Spleen (tissue), 11 donors: ENCODE measurements around the gene MUCL3. TPM values are rescaled to one million over a fixed set of nuclear protein-coding genes. Genes with fewer than 3 reads are reported as not detected.

Experiments
- DNase-seq: peaks from one replicate; pipeline ENCODE4 v3.0.0-alpha.2; 2020
- H3K27ac ChIP-seq, 8 donors: fragments of 200-600 bp; sonication (generic) in 7 of 8; 1 replicate in 4 of 8; 2 replicates in 4 of 8; pipeline versions ENCODE4 v1.5.0 to v1.8.0; 2016 to 2021; ENCODE audit warnings: inconsistent platforms in 4 of 8, mild to moderate bottlenecking in 4 of 8, moderate library complexity in 1 of 8
- H3K27me3 ChIP-seq, 7 donors: fragments of 200-600 bp; sonication (generic) in 6 of 7; replicated peaks in 1 of 7; 1 replicate in 4 of 7; 2 replicates in 3 of 7; pipeline versions ENCODE4 v1.5.0 to v1.8.0; 2016 to 2021; ENCODE audit warnings: inconsistent platforms in 3 of 7, mild to moderate bottlenecking in 1 of 7
- H3K36me3 ChIP-seq, 6 donors: fragments of 200-600 bp; sonication (generic) in 5 of 6; 1 replicate in 4 of 6; 2 replicates in 2 of 6; pipeline versions ENCODE4 v1.5.0 to v1.8.0; 2016 to 2021; ENCODE audit warnings: inconsistent platforms in 2 of 6
- H3K4me1 ChIP-seq, 6 donors: fragments of 200-600 bp; sonication (generic) in 5 of 6; 1 replicate in 3 of 6; 2 replicates in 3 of 6; pipeline versions ENCODE4 v1.5.0 to v1.8.0; 2016 to 2021; ENCODE audit warnings: inconsistent platforms in 3 of 6
- H3K4me3 ChIP-seq, 8 donors: fragments of 200-600 bp; sonication (generic) in 7 of 8; 1 replicate in 4 of 8; 2 replicates in 4 of 8; pipeline versions ENCODE4 v1.5.0 to v1.8.0; 2016 to 2021; ENCODE audit warnings: inconsistent platforms in 4 of 8, mild to moderate bottlenecking in 4 of 8, moderate library complexity in 2 of 8
- H3K9me3 ChIP-seq, 8 donors: fragments of 200-600 bp; sonication (generic) in 7 of 8; 1 replicate in 4 of 8; 2 replicates in 4 of 8; pipeline versions ENCODE4 v1.5.0 to v1.8.0; 2016 to 2021; ENCODE audit warnings: inconsistent platforms in 4 of 8
- CTCF ChIP-seq, 11 experiments: fragments of 200-600 bp in 7 of 11; fragments of 450-650 bp in 4 of 11; sonication (generic) in 4 of 11; IDR thresholded peaks in 8 of 11; conservative IDR thresholded peaks in 3 of 11; 1 replicate in 7 of 11; 2 replicates in 4 of 11; pipeline versions ENCODE4 v1.4.0 to v1.8.0; 2016 to 2021; ENCODE audit warnings: antibody characterized with exemption in 11 of 11, inconsistent platforms in 4 of 11, mild to moderate bottlenecking in 1 of 11
- POLR2A ChIP-seq, 3 donors: fragments of 450-650 bp; IDR thresholded peaks; one replicate each; pipeline ENCODE4 v1.5.1; 2017; ENCODE audit warnings: antibody characterized with exemption in 3 of 3, mild to moderate bottlenecking in 1 of 3
- POLR2AphosphoS5 ChIP-seq, 3 donors: sonication (generic); formaldehyde crosslinking; IDR thresholded peaks; one replicate each; pipeline ENCODE4 v1.5.1; 2017; ENCODE audit warnings: antibody characterized with exemption in 3 of 3
- WGBS, 5 donors: extraction: QIAGEN DNeasy Blood & Tissue Kit in 3 of 5; methylation state at CpG; one replicate each; pipeline versions ENCODE4 v1.1.5 to v1.1.7; 2013 to 2018; 5-methylcytosine and 5-hydroxymethylcytosine counted together
- intact Hi-C: fragments of 100-400 bp; cut with DNase I; formaldehyde crosslinking; loops from one replicate; pipeline ENCODE4 v1.15.0; 2023; ENCODE audit warnings: low total_unique reads
- polyA plus RNA-seq, 3 donors: library from polyadenylated mRNA; stranded (reverse); fragments of 200-250 nt; gene quantifications; one replicate each; pipeline ENCODE4 v1.2.1, GENCODE V29; 2013
- total RNA-seq, 7 donors: library from RNA; depleted of rRNA in 3 of 7; stranded (reverse); fragments of >200 nt in 3 of 7; fragmentation: NEBNext Ultra II Directional in 4 of 7; extraction: Animal tissue kit (Norgen Biotek cat#: 25700) in 4 of 7; gene quantifications; one replicate each; pipeline versions ENCODE4 v1.1.0 to v1.2.1, GENCODE V29; 2016 to 2021
- donor health status: healthy with polysubstance abuse.
- donor health status: DM: no; HTN: no; CAD: no; lungs with moderate emphysema.
- donor health status: DM: no; HTN: no; CAD: no.
- donor health status: Bipolar disorder and iron deficiency.
- donor health status: healthy.
- donor health status: DM: no; HTN: no; CAD: no.
- donor health status: DM: yes; HTN: yes; CAD: no.

The MUCL3 gene
- total and polyA plus RNA-seq, 10 donors, result 0.03 TPM; not detected in 9

- H3K27ac ChIP-seq, result no peak within 1 kb of the TSS
- no peak for DNase-seq
- intact Hi-C loops, result no loop called here
- no peak within 1 kb of the TSS for H3K4me3 ChIP-seq
- WGBS, 5 donors, result 83 to 92% (median 89%) methylated on average over 7 of the region's 7 CpGs
- H3K4me1 ChIP-seq, result no peaks in the 10 kb centered on the region
- peaks cover 0 to 13% (median 9%) of the 10 kb centered on the region in 8 donors for H3K9me3 ChIP-seq
- no peak for TF ChIP-seq POLR2A (IDR thresholded peaks at IDR 0.05)
- no peak for TF ChIP-seq POLR2AphosphoS5 (IDR thresholded peaks at IDR 0.05)
- no peak for TF ChIP-seq CTCF (IDR thresholded peaks at IDR 0.05 in 8 of 11, conservative IDR thresholded peaks at IDR 0.05 in 3 of 11)
- H3K36me3 ChIP-seq, result peaks cover 0 to 7% (median 0%) of the 10 kb centered on the region in 6 donors
- H3K27me3 ChIP-seq, result no peaks in the 10 kb centered on the region
Measured at GRCh38 chr6:30931969-30932645, 8.7 kb upstream of the MUCL3 start, which contains the start of gene SFTA2. Gene SFTA2 (minus strand): TSS chr6:30932170. CDS start chr6:30932096, 74 bp downstream.

- DNase-seq, result no peak
- Histone ChIP-seq H3K9me3 (peaks cover 0 to 13% (median 9%) of the 10 kb centered on the region in 8 donors), H3K36me3 (no peaks in the 10 kb centered on the region), H3K27ac (no peak overlapping the region), H3K4me3 (no peak overlapping the region), H3K4me1 (no peaks in the 10 kb centered on the region), H3K27me3 (peaks cover 0 to under 1% (median 0%) of the 10 kb centered on the region in 7 donors)
- 75 to 87% (median 79%) methylated on average over 6 of the region's 6 CpGs for WGBS, 5 donors
- TF ChIP-seq POLR2AphosphoS5 (IDR thresholded peaks at IDR 0.05), result no peak
- TF ChIP-seq CTCF (IDR thresholded peaks at IDR 0.05 in 8 of 11, conservative IDR thresholded peaks at IDR 0.05 in 3 of 11), result no peak
- no peak for TF ChIP-seq POLR2A (IDR thresholded peaks at IDR 0.05)
- intact Hi-C loops, result no loop called here
Measured at GRCh38 chr6:30932665-30933365, 8.0 kb upstream of the MUCL3 start.

GRCh38 chr6:30935018-30935417 is 5.8 kb upstream of the MUCL3 start:
- intact Hi-C loops, result no loop called here
- no peak overlapping the region for H3K4me3 ChIP-seq
- no peaks in the 10 kb centered on the region for H3K36me3 ChIP-seq
- DNase-seq, result no peak
- no peaks in the 10 kb centered on the region for H3K4me1 ChIP-seq
- peaks cover 0 to 22% (median 0%) of the 10 kb centered on the region in 7 donors for H3K27me3 ChIP-seq
- WGBS, 5 donors, result 14 to 32% (median 22%) methylated on average over 3 of the region's 3 CpGs
- TF ChIP-seq CTCF (IDR thresholded peaks at IDR 0.05 in 8 of 11, conservative IDR thresholded peaks at IDR 0.05 in 3 of 11) (no peak), POLR2A (IDR thresholded peaks at IDR 0.05) (no peak), POLR2AphosphoS5 (IDR thresholded peaks at IDR 0.05) (no peak)
- no peak overlapping the region for H3K27ac ChIP-seq
- H3K9me3 ChIP-seq, result no peaks in the 10 kb centered on the region

GRCh38 chr6:30937265-30937664 is 3.5 kb upstream of the MUCL3 start:
- Histone ChIP-seq H3K27ac (no peak overlapping the region), H3K9me3 (no peaks in the 10 kb centered on the region), H3K4me3 (no peak overlapping the region), H3K27me3 (peaks cover 0 to 44% (median 0%) of the 10 kb centered on the region in 7 donors), H3K36me3 (no peaks in the 10 kb centered on the region), H3K4me1 (no peaks in the 10 kb centered on the region)
- WGBS, 5 donors, result 82 to 91% (median 85%) methylated on average over 6 of the region's 6 CpGs
- TF ChIP-seq POLR2AphosphoS5 (IDR thresholded peaks at IDR 0.05) (no peak), POLR2A (IDR thresholded peaks at IDR 0.05) (no peak), CTCF (IDR thresholded peaks at IDR 0.05 in 8 of 11, conservative IDR thresholded peaks at IDR 0.05 in 3 of 11) (no peak)
- DNase-seq, result no peak
- intact Hi-C loops, result no loop called here
